Urothelium cell line (cell line): ENCODE measurements around the gene LDB1.

Experiments
- DNase-seq: peaks from one replicate; pipeline ENCODE4 v3.0.0; 2011; ENCODE audit warnings: low spot score, mixed read lengths
- FAIRE-seq: peaks from 2 replicates; lab custom pipeline; 2011; peaks lifted over from hg19 to GRCh38; lab: Jason Lieb, UNC

Gene LDB1

DNA sequence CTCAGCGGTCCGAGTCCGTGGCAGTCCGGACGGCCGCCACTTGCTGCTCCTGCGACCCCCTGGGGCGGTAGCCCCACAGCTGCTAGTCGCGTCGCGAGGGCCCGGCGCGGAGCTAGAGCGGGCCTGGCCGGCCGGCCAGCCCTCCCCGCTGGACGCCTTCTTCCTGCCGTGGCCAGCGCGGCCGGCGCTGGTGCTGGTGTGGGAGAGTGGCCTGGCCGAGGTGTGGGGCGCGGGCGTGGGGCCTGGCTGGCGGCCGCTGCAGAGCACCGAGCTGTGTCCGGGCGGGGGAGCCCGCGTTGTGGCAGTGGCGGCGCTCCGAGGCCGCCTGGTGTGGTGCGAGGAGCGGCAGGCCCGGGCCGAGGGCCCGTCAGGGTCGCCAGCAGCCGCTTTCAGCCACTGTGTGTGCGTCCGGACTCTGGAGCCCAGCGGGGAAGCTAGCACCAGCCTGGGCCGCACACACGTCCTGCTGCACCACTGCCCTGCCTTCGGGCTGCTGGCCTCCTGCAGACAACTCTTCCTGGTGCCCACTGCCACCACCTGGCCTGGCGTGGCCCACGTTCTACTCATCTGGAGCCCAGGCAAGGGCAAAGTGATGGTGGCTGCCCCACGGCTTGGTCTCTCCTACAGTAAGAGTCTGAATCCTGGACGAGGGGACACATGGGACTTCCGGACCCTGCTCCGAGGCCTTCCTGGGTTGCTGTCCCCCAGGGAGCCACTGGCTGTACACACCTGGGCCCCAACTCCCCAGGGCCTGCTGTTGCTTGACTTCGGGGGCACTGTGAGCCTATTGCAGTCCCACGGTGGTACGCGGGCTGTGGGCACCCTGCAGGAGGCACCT lies 54.4 kb downstream of the LDB1 start:
- DNase-seq = peak; percentile 27
- no peak for FAIRE-seq

- FAIRE-seq (peak; percentile 89), DNase-seq (peak; percentile 98)
These were observed 55.2 kb downstream of the LDB1 start, which contains the start of gene HPS6 for GRCh38 chr10:102064868-102065560. Gene HPS6, plus strand, starts transcription at chr10:102065349. Its CDS starts 126 bp downstream, at chr10:102065475.

GRCh38 chr10:102064503-102064867 lies 55.7 kb downstream of the LDB1 start:
- DNase-seq (no peak), FAIRE-seq (no peak)

GRCh38 chr10:102059987-102060386 lies 60.2 kb downstream of the LDB1 start:
- no peak for FAIRE-seq
- DNase-seq = no peak
